HepG2 (cell line): ENCODE data around the gene ZNF607. TPM values are rescaled to one million over a fixed set of nuclear protein-coding genes. Genes with fewer than 3 reads are reported as not detected.

Source experiments
- CREB1 ChIP-seq, 2 experiments: fragments of 450-650 bp in 1 of 2; IDR thresholded peaks; 2 replicates each; pipeline ENCODE4 v1.6.1; 2016 to 2017; ENCODE audit warnings: control low read depth in 1 of 2, mild to moderate bottlenecking in 1 of 2, missing compliant biosample characterization in 1 of 2, missing genetic modification characterization in 1 of 2
- GZF1 ChIP-seq: sonication (generic); formaldehyde crosslinking; IDR thresholded peaks from 2 replicates; pipeline ENCODE4 v1.5.1; 2020; ENCODE audit warnings: mild to moderate bottlenecking, missing genetic modification reagents
- KLF13 ChIP-seq: sonication (generic); formaldehyde crosslinking; IDR thresholded peaks from 2 replicates; pipeline ENCODE4 v1.4.0; 2020; ENCODE audit warnings: mild to moderate bottlenecking, missing genetic modification reagents
- MAFF ChIP-seq: IDR thresholded peaks from 2 replicates; pipeline ENCODE4 v1.6.1; 2011; ENCODE audit warnings: low read depth, low read length, improper control_type of control experiment
- MBNL3 ChIP-seq: fragments of 250-450 bp; sonication (Bioruptor Pico); conservative IDR thresholded peaks from 2 replicates; pipeline ENCODE4 v1.8.0; 2022; ENCODE audit warnings: mild to moderate bottlenecking, inconsistent platforms
- MIER2 ChIP-seq: IDR thresholded peaks from 2 replicates; pipeline ENCODE4 v1.6.1; 2016; ENCODE audit warnings: missing biosample characterization, missing genetic modification reagents
- MTERF4 ChIP-seq: sonication (generic); formaldehyde crosslinking; IDR thresholded peaks from 2 replicates; pipeline ENCODE4 v1.8.0; 2023; ENCODE audit warnings: mild to moderate bottlenecking, missing genetic modification reagents
- NFE2L1 ChIP-seq: sonication (generic); formaldehyde crosslinking; IDR thresholded peaks from 2 replicates; pipeline ENCODE4 v1.4.0; 2020; ENCODE audit warnings: missing genetic modification reagents, mild to moderate bottlenecking, borderline replicate concordance
- PHB2 ChIP-seq: fragments of 450-650 bp; IDR thresholded peaks from 2 replicates; pipeline ENCODE4 v1.6.1; 2018; ENCODE audit not compliant: partially characterized antibody
- POLR2AphosphoS2 ChIP-seq: IDR thresholded peaks from 2 replicates; pipeline ENCODE4 v1.6.1; 2011; ENCODE audit warnings: low read depth, low read length, improper control_type of control experiment
- POLR2AphosphoS5 ChIP-seq: IDR thresholded peaks from 2 replicates; pipeline ENCODE4 v1.6.1; 2012; ENCODE audit warnings: low read depth, low read length
- RELA ChIP-seq: sonication (generic); formaldehyde crosslinking; IDR thresholded peaks from 2 replicates; pipeline ENCODE4 v1.4.0; 2020; ENCODE audit warnings: missing genetic modification reagents
- RXRA ChIP-seq: sonication (generic); formaldehyde crosslinking; IDR thresholded peaks from 2 replicates; pipeline ENCODE4 v1.5.1; 2020; ENCODE audit warnings: missing genetic modification reagents
- SAP130 ChIP-seq: IDR thresholded peaks from 2 replicates; pipeline ENCODE4 v1.6.1; 2016; ENCODE audit warnings: low read depth
- SIX1 ChIP-seq: sonication (generic); formaldehyde crosslinking; IDR thresholded peaks from 2 replicates; pipeline ENCODE4 v1.4.0; 2020; ENCODE audit warnings: missing genetic modification reagents, borderline replicate concordance
- SMC3 ChIP-seq: IDR thresholded peaks from 2 replicates; pipeline ENCODE4 v1.6.1; 2011; ENCODE audit warnings: low read length, improper control_type of control experiment
- SNAI1 ChIP-seq: sonication (generic); formaldehyde crosslinking; IDR thresholded peaks from 2 replicates; pipeline ENCODE4 v1.5.0; 2020; ENCODE audit warnings: mild to moderate bottlenecking, missing genetic modification reagents, borderline replicate concordance
- TBL1XR1 ChIP-seq: fragments of 150-350 bp; IDR thresholded peaks from 2 replicates; pipeline ENCODE4 v1.6.1; 2014; ENCODE audit warnings: borderline replicate concordance, low read length; ENCODE audit not compliant: partially characterized antibody
- TCF12 ChIP-seq, 2 experiments: fragments of 450-650 bp in 1 of 2; sonication (generic) in 1 of 2; formaldehyde crosslinking in 1 of 2; IDR thresholded peaks; 2 replicates each; pipeline versions ENCODE4 v1.6.1 to v1.8.0; 2017 to 2022; ENCODE audit warnings: antibody characterized with exemption in 1 of 2, mild to moderate bottlenecking in 1 of 2, missing genetic modification reagents in 1 of 2, moderate library complexity in 1 of 2
- ZFY ChIP-seq: sonication (generic); formaldehyde crosslinking; IDR thresholded peaks from 2 replicates; pipeline ENCODE4 v1.4.0; 2020; ENCODE audit warnings: missing genetic modification reagents
- ZNF350 ChIP-seq: sonication (generic); formaldehyde crosslinking; IDR thresholded peaks from 2 replicates; pipeline ENCODE4 v1.4.0; 2020; ENCODE audit warnings: mild to moderate bottlenecking, low read depth, missing genetic modification reagents, borderline replicate concordance
- ZNF446 ChIP-seq: sonication (generic); formaldehyde crosslinking; IDR thresholded peaks from 2 replicates; pipeline ENCODE4 v1.5.0; 2020; ENCODE audit warnings: mild to moderate bottlenecking, missing genetic modification reagents
- ZNF619 ChIP-seq: sonication (generic); formaldehyde crosslinking; IDR thresholded peaks from 2 replicates; pipeline ENCODE4 v1.4.0; 2020; ENCODE audit warnings: mild to moderate bottlenecking, missing genetic modification reagents
- ZNF629 ChIP-seq: sonication (generic); formaldehyde crosslinking; conservative IDR thresholded peaks from 2 replicates; pipeline ENCODE4 v1.5.0; 2020; ENCODE audit warnings: missing genetic modification reagents
- ZNF746 ChIP-seq: sonication (generic); formaldehyde crosslinking; IDR thresholded peaks from 2 replicates; pipeline ENCODE4 v1.8.0; 2022; ENCODE audit warnings: mild to moderate bottlenecking, missing genetic modification reagents
- polyA plus RNA-seq, 8 experiments: library from polyadenylated mRNA; depleted of rRNA in 3 of 8; stranded (reverse) in 7 of 8; unstranded in 1 of 8; fragments of >200 nt; fragmentation: Illumina TruSeq in 4 of 8; extraction: Trizol in 4 of 8; gene quantifications; 2 replicates each; pipeline versions ENCODE4 v1.2.1 to v1.2.3, GENCODE V29; 2011 to 2016; ENCODE audit warnings: low read depth in 4 of 8, missing spikeins in 1 of 8, mixed read lengths in 1 of 8; ENCODE audit not compliant: insufficient read depth in 1 of 8
- total RNA-seq, 5 experiments: library from RNA; depleted of rRNA; stranded (reverse); fragments of >200 nt; fragmentation: Illumina TruSeq; extraction: Trizol; gene quantifications; 2 replicates each; pipeline ENCODE4 v1.2.3, GENCODE V29; 2016; ENCODE audit warnings: low read depth in 1 of 5
- TF ChIP-seq, protein P1 (sequence below): sonication (generic); formaldehyde crosslinking; IDR thresholded peaks from 2 replicates; pipeline ENCODE4 v1.5.0; 2020; ENCODE audit warnings: mild to moderate bottlenecking, missing genetic modification reagents
- TF ChIP-seq, protein P2 (sequence below): sonication (generic); formaldehyde crosslinking; IDR thresholded peaks from 2 replicates; pipeline ENCODE4 v1.4.0; 2020; ENCODE audit warnings: missing genetic modification reagents

ZNF607 gene
- total and polyA plus RNA-seq, 2 of the 13 experiments (the other 11 are each of a cell fraction or from before 2014, with no cell fraction given) = 3.8 to 8.3 TPM

DNA sequence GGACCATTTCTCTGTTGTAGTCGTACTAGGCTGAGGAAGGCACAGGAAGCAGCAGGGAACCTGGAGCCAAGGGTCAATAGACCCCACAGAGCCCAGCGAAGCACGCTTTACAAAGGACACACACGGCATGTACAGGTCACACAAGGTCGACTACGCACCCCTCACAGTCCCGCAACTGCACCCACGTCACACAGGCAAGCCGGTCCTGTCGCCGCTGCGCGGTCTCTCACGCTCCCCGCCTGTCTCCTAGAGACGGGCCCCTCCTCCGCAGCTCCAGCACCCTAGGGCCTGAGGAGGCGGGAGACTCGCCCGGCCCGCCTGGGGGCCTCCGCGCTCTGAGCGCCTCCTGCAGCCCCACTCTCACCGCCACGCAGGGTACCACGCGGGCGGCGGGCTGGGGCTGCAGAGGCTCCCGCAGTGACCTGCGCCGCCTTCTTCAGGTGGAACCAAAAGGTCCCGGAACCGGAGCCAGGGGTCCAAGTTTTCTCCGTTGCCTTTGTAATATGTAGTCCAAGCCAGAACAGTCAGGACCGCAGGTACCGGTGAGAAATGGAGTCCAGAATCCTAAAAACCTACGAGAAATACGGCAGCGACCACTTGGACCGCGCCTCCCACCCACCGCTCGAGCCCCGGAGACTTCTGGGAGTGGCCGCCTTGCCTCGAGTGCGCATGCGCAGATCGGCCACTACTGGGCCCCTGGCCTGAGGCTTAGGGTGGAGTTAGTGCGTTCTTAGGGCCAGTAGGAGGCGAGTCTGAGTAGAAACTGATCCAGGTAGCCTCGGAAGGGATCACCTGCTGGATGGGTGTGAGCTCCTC is at the start of gene ZNF607 (continued):
- no peak for TF ChIP-seq NFE2L1 (CRISPR knock-in tag)
- TF ChIP-seq ZNF350 (CRISPR knock-in tag) = peak; percentile 76
- TF ChIP-seq ZNF446 (CRISPR knock-in tag) = no peak
- no peak for TF ChIP-seq MAFF
- TF ChIP-seq ZNF619 (CRISPR knock-in tag) = no peak
- no peak for TF ChIP-seq MIER2 (CRISPR knock-in tag)
- peak; percentile 28; the same call in 1 of the 2 replicates for TF ChIP-seq CREB1 (IDR thresholded peaks at IDR 0.05)
- TF ChIP-seq CREB1 (CRISPR knock-in tag; IDR thresholded peaks at IDR 0.05) = 0 out of 2 replicates have a peak, but pooled peaks have one; percentile 23
- TF ChIP-seq RXRA (CRISPR knock-in tag) = no peak; the same call in none of the 2 replicates
- no peak for TF ChIP-seq ZNF746 (CRISPR knock-in tag)
- TF ChIP-seq SMC3 = peak; percentile 20; the same call in 1 of the 2 replicates
- TF ChIP-seq RELA (CRISPR knock-in tag) = no peak
- TF ChIP-seq MTERF4 (CRISPR knock-in tag) = no peak
- TF ChIP-seq PHB2 = no peak
- TF ChIP-seq ZNF629 = no peak
- TF ChIP-seq ZFY = peak; percentile 74
- TF ChIP-seq SAP130 (CRISPR knock-in tag) = peak; percentile 60; the same call in 1 of the 2 replicates
- TF ChIP-seq TCF12 (IDR thresholded peaks at IDR 0.05) = no peak
- 0 out of 2 replicates have a peak, but pooled peaks have one; percentile 25 for TF ChIP-seq TCF12 (CRISPR knock-in tag; IDR thresholded peaks at IDR 0.05)
- no peak for TF ChIP-seq TBL1XR1
- TF ChIP-seq GZF1 = peak; percentile 99
- TF ChIP-seq, protein P1, sequence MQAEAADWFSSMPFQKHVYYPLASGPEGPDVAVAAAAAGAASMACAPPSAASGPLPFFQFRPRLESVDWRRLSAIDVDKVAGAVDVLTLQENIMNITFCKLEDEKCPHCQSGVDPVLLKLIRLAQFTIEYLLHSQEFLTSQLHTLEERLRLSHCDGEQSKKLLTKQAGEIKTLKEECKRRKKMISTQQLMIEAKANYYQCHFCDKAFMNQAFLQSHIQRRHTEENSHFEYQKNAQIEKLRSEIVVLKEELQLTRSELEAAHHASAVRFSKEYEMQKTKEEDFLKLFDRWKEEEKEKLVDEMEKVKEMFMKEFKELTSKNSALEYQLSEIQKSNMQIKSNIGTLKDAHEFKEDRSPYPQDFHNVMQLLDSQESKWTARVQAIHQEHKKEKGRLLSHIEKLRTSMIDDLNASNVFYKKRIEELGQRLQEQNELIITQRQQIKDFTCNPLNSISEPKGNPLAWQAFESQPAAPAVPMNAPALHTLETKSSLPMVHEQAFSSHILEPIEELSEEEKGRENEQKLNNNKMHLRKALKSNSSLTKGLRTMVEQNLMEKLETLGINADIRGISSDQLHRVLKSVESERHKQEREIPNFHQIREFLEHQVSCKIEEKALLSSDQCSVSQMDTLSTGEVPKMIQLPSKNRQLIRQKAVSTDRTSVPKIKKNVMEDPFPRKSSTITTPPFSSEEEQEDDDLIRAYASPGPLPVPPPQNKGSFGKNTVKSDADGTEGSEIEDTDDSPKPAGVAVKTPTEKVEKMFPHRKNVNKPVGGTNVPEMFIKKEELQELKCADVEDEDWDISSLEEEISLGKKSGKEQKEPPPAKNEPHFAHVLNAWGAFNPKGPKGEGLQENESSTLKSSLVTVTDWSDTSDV (CRISPR knock-in tag) = no peak
- TF ChIP-seq POLR2AphosphoS2 = 0 out of 2 replicates have a peak, but pooled peaks have one; percentile 38
- TF ChIP-seq SNAI1 = no peak
- TF ChIP-seq SIX1 = no peak
- TF ChIP-seq MBNL3 (CRISPR knock-in tag) = no peak
- TF ChIP-seq KLF13 (CRISPR knock-in tag) = no peak
- TF ChIP-seq, protein P2, sequence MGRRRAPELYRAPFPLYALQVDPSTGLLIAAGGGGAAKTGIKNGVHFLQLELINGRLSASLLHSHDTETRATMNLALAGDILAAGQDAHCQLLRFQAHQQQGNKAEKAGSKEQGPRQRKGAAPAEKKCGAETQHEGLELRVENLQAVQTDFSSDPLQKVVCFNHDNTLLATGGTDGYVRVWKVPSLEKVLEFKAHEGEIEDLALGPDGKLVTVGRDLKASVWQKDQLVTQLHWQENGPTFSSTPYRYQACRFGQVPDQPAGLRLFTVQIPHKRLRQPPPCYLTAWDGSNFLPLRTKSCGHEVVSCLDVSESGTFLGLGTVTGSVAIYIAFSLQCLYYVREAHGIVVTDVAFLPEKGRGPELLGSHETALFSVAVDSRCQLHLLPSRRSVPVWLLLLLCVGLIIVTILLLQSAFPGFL = no peak
- peak; percentile 92 for TF ChIP-seq POLR2AphosphoS5
